SK-MEL-5 (cell line): ENCODE data around the gene NSD2. TPM values are rescaled to one million over a fixed set of nuclear protein-coding genes. Genes with fewer than 3 reads are reported as not detected.

Experiments used
- DNase-seq: peaks from one replicate; pipeline ENCODE4 v3.0.0-alpha.2; 2016; ENCODE audit warnings: low read depth, low spot score
- in situ Hi-C: cut with HindIII; loops from 2 replicates; pipeline ENCODE4 v1.10.0; 2016; ENCODE audit warnings: low sequenced_read_pairs, high pct_unique_total_duplicates, low pct_unique_long_range_greater_than_20kb
- total RNA-seq: library from RNA; depleted of rRNA; stranded (reverse); fragments of >200 nt; shearing (Covaris generic); gene quantifications from 2 replicates; pipeline ENCODE4 v1.2.3, GENCODE V29; 2014

The NSD2 gene
- total RNA-seq, 1 experiment from 2014 or later = 24.8 TPM

DNA sequence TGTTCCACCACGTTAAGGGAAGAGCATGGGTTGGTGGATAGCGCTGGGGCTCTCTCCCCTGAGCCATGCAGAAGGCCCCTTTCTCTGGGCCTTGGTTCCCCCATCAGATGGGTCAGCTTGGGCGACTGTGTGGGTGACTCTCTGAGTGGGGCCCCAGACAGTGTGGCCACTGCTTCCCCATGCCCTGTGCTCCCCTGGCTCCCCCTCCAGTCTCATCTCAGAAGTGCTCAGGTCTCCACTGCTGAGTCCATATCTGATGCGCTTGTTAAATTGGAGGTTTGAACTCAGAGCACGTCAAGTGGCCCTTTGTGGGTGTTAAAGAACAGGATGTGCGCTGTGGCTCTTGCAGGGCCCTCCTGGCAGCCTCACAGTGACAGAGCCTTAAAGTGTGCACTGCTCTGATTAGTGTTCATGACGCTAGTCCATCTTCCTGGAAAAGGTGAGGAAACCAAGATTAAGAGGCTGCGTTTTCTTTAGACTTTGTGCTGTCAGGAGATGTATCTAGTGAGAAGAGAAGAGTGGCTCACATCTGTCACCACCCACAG lies 77.8 kb downstream of the NSD2 start:
- no peak for DNase-seq
- in situ Hi-C loops = no loop called here

DNA sequence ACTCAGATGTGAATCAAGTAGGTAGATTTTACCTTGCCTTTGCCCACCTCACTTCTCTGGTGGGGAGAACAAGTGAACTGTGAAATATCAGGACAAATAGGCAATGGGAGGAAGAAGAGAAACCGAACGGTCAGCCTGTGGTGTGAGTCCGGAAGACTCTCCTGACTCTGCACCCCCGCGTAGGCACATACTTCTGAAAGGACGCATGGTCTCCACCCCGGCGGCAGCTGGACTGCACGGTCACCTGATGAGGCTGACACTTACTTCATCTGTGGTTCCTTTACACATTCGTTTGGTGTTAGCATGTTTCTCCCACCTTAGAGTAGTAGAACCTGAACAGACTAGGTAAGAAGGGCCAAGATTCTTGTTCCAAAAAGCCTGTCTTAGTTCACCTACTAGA lies 79.2 kb downstream of the NSD2 start:
- in situ Hi-C loops = no loop called here
- no peak for DNase-seq

DNA sequence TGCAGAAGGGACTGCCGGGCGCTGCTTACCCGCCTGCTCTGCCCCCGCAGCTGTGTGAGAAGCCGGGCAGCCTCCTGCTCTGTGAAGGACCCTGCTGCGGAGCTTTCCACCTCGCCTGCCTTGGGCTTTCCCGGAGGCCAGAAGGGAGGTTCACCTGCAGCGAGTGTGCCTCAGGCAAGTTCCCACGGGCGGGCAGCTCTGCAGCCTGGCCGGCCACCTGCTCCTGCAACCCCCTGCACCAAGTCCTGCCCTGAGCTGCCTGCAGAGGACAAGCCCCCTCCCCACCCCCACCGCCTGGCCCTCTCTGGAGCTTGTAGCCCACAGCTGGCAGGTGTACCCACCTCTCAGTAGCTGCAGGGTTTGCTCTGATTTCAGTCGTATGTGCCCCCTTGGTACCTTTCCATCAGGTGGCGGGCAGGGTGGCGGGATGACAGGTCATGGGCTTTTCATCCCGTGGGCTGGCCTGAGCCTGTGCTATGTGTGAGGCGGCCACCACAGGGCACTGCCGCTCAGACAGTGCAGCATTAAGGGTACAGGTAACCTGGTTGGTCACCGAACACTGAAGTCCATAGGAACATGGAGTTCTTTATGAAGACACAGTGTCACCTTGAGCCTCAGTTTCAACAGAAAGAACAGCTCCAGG lies 81.0 kb downstream of the NSD2 start:
- no peak for DNase-seq
- in situ Hi-C loops = no loop called here

DNA sequence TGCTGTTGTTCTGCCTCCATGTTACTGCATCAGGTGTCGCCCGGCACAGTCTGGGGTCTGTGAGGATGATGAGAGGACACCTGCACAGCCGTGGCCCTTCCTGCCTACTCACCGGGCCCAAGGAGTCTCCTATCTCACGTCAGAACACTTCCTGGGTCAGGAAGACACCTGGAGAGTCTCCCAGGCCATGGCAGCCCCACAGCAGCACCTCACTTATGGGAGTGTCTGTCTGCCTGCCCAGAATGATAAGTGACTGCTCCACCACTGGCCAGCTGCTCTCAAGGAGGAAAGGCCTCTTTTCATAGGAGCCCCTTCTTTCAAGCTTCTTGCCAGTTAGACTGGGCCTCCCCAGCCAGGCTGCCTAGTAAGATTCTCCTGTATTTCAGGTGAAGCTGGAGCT lies 81.5 kb downstream of the NSD2 start:
- DNase-seq = no peak
- in situ Hi-C loops = no loop called here

DNA sequence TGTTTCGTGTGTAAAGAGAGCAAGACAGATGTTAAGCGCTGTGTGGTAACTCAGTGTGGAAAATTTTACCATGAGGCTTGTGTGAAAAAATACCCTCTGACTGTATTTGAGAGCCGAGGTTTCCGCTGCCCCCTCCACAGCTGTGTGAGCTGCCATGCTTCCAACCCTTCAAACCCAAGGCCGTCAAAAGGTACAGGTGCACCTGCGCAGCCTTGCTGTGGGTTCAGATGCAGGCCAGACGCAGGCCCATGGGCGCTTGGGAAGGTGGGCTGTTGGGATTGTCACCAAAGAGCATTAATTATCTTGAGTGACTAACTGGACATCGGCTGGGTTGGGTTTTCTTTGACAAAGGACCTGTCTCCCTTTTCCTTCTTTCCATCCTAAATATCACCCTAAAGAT lies 82.1 kb downstream of the NSD2 start:
- in situ Hi-C loops = no loop called here

DNA sequence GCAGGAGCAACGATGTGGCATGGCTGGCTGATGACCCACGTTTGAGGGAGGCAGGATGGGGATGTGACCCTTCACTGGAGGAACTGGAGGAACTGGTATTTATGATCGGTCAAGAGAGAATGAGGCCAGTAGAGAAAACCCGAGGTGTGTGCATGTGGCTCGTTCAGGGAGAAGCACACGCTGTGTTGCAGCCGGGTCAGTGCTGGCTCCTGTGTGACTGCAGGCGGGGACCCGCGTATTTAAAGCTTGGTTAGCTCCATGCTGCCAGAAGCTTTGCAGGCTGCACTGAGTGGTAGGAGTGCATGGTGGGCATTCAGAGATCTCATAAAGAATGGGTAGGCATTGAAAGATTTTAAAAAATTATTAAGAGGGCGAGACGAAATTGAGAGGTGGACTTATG lies 85.4 kb downstream of the NSD2 start:
- in situ Hi-C loops = no loop called here
- no peak for DNase-seq

More for the DNA sequence above, 82.1 kb downstream of the NSD2 start:
- DNase-seq = no peak

DNA sequence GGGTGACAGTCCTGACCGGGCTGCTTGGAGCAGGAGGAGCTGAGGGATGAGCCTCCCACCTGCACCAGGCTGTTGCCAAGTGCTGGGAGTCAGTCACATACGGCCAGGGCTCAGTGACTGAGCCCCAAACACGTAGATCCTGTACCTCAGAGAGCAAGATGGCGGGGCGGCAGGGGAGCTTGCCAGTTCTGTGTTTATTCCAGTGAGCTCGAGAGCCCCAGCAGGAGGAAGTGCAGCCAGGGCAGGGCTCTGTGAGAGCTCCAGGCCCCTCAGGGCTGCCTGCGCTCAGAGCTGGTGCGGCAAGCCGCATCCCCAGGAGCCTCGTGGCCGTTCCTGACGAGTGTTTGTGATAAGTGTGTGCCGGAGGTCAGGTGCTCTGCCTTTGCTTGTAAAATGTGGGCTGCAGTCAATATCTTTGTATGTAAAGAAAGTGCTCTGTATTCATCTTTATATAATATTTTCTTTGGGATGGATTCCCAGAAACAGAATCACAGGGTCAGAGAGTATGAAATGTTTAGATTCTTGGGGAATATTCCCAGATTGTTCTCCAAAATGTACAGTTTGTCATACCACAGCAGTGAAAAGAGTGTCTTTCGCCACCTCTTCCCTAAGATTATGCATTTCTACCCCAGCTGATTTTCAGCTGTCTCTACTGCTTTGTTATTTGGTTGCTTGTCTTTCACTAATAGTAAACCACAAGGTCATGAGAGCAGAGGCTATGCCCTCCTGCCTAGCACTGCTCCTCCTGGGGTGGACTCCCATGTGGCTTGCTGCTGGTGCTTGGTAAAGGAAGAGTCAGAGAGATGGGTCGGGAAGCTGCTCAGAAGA lies 87.3 kb downstream of the NSD2 start:
- no peak for DNase-seq
- in situ Hi-C loops = no loop called here

DNA sequence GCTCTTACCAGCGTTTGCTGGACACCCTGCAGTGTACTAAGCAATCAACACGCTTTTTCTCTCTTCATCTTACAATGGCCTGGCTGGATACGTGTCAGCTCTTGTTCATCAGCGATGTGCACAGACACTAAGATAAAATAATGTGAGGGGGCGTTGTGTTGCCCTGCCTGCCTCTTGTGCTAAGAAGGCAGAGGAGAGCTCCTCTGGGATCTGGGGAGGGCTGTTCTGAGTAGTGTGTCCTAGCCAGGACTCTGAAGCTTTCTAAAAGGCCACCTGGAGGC lies 87.9 kb downstream of the NSD2 start:
- in situ Hi-C loops = no loop called here
- no peak for DNase-seq

DNA sequence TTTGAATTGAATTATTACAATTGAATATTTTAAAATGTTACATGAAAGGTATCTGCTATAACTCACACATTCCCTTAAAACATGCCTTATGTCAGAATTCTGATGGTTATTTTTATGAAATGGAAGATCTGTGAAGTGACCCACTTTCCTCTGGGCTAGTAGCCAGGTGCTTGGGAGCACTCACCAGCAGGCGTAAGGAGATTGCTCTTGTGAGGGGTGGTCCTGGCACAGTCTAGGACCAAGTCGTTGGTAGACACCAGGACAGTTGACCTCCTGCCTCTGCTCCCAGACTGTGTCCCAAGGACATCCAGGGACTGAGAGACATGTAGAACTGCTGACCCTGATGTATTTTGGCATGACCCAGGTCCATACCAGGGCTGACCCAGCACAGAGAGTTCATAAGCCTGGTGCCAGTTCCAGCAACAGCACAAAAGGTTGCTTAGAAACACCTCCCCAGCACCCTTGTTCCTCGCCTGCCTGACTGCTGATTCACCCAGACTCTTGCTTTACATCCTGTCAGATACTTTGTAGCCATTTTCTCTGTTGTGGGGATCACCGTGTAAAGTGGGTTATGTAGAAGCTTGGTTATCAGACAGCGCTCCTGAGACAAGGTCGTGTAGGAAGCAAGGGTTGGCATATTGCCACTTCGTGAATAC lies 89.1 kb downstream of the NSD2 start:
- in situ Hi-C loops = no loop called here
- no peak for DNase-seq

DNA sequence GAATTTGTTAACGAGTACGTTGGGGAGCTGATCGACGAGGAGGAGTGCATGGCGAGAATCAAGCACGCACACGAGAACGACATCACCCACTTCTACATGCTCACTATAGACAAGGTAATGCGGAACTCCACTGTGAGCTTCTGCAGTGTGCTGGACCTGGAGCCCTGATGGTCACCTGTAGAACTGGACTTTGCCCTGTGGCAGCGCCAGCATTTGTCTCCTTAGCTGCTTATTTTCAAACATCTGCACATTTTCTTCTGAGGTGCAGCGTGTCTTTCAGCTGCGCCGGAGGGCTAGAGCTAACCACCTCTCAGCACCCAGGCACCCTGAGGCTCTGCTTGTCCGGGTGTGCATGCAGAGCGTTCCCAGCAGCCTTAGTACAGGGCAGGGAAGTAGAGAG lies 89.8 kb downstream of the NSD2 start:
- in situ Hi-C loops = no loop called here
- no peak for DNase-seq

DNA sequence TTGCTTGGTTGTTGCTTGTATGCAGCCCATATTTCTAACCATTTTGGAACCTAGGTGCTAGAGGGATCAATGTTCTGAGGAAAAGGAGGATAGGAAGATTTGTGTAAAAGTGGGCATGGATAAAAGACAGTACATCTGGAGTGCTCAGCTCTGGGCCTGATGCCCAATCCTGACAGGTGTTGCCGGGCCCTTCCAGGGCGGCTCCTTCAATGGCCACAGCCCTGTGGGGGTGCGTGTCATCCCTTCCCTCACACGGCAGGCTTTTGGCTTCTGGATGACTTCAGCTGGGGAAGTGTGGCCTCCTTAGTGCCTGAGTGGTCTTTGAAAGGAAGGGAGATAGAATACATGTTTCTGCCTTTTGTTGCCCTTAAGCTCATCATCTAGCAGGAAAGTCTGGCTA lies 90.4 kb downstream of the NSD2 start:
- in situ Hi-C loops = no loop called here
- no peak for DNase-seq

DNA sequence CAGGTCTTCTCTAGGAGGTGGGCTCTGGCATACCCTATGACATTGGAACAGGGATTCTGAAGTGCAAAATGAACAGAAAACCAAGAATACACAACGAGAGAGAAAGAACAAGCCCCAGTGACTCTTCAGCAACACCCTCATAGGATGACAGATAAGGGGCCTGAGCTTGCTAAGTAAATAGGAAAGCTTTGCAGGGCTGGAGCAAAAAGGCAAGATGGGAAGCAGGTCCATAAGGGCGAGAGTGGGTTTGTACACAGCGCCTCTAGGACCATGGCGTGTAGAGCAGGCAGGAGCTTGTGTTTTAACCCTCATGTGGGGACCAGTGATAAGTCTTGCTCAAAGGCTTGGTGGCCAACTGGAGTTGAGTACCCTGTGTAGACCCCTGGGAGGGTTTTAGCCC lies 91.8 kb downstream of the NSD2 start:
- in situ Hi-C loops = no loop called here
- DNase-seq = no peak

DNA sequence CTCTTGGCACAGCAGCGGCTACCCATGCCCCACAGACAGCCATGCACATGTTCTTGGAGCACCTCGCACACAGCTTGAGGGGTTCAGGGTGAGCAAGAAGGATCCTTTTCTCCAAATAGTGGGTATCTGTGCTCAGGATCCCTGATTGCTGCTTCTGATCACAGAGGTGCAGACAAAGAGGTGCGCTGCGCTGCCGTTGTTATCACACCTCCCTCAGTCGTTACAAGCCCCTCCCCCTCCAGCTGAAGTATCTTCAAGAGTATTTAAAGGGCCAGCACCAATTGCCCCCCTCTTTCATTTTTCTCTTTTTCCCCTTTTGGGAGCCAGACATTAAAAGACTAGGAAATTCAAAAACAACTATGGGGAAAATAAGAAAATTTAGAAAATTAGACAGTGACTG lies 93.2 kb downstream of the NSD2 start:
- in situ Hi-C loops = no loop called here
- DNase-seq = no peak

DNA sequence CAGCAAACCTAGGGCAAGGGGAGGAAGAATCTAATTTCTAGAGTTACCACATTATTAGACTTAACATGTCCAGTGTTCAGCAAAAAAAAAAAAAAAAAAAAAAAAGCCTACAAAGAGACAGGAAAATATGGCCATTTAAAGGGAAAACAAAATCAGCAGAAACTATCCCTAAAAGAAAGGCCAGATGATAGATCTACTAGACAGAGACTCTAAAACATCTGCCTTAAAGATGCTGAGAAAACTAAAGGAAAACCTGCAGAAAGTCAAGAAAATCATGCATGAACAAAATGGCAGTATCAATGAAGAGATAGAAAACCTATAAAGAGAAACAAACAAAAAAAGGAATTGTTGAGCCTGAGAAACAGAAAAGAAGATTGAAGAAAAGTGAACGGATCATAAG lies 93.8 kb downstream of the NSD2 start:
- in situ Hi-C loops = no loop called here

DNA sequence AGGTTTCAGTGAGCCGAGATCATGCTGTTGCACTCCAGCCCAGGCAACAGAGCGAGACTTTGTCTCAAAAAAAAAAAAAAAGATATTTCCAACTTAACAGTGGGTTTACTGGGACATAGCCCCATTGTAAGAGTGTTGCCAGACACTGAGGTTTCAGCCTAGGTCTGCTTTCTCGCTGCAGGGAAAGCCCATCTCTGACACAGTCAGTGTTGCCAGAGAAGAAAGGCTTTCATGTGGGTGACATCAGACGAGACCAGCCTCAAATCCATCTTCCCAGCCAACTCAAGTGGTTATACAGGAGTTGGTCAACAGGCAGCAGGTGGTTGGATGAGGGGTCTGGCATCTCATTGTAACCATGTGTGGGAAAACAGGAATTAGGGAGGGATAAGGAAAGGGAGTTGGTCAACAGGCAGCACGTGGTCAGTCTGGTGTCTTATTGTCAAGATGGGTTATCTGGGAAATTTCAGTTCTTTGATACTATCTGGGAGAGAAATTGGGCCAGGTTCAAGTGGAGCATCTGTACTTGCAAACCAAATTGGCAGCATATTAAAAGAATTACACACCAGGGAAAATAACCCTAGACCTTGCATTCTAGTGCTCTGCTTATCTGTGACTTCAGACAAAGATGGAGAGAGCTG lies 96.4 kb downstream of the NSD2 start:
- in situ Hi-C loops = no loop called here
- DNase-seq = no peak

More for the DNA sequence above, 93.8 kb downstream of the NSD2 start:
- DNase-seq = no peak

DNA sequence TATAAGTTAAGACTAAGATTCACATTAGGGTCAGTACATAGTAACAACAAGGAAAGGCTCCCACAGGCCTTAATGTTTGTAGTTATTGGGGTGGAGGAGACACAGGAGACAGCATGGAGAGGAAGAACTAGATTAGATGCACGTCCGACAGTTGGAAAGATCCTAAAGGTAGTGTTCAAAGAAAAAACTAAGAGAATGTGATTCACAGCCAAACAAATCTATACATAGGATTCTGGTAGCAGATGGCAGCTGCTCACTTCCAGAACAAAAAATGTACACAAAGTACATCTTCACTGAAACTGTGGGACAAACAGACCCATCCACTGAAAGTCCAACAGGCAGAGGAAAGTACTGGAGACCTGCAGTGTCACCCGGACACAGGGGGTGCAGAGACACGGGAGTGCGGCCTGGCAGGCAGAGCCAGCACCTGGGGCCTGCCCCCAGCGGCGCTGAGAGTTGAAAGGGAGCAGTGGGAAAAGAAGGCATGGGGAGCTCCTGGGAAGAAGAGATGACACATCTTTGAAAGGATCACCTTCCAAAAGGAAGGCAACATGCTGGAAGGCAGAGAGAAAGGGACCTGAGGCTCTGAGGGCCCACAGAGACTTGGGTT lies 97.6 kb downstream of the NSD2 start:
- in situ Hi-C loops = no loop called here

DNA sequence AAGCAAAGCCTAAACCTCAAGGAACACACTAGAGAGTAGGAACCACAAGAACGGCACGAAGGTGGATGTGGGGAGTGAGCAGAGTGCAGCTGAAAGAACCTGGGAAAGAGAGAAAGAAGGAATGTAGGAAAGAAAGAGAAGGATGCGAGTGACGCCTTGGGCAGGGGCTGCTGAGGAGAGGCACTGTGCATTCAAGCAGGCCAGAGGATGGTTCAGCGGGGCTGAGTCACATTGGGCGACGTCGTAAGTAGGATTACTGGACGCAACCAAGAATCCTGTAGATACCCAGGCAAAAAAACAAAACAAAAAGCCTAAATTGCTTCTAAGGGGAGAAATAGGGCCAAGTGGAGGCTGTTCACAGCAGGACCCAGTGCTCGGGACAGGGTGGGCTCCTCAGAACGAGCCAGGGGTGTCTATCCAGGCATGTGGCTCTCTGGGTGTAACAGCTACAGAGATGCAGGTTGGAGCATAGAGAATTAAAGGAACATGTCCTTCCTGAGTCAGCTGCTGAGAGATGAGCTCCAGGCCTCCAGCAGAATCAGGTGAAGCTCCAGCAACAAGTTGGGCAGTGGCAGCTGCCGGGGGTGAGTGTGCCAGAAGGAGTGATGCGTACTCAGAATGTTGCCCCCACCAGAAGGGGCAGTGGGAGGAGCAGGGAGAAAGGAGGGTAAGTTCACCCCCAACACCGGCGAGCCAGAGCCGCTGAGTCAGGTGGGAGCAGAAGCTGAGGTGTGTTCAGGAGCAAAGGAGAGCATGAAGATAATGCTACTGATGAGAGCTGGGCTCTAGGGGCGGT lies 98.9 kb downstream of the NSD2 start:
- DNase-seq = no peak
- in situ Hi-C loops = no loop called here

More for the DNA sequence above, 97.6 kb downstream of the NSD2 start:
- DNase-seq = no peak
